ENCODE results near the gene CDHR2.

GRCh38 chr5:176514244-176514950 is 34.7 kb upstream of the CDHR2 start:
- TF ChIP-seq EZH2 (IDR thresholded peaks at IDR 0.05) (no peak), POLR2AphosphoS5 (IDR thresholded peaks at IDR 0.05; ENCODE audit: borderline replicate concordance, low read depth, low read length) (no peak)
